GM19467 (cell line): ENCODE measurements around the gene PSKH1.
"Not testable (repeated sequence)": the region's sequence is repeated elsewhere in the genome, so short reads cannot be mapped to it uniquely, and the experiment has no call there.

Experiments
- ATAC-seq: cut with Tn5 transposase; IDR thresholded peaks from one replicate; pipeline ENCODE4 v1.9.1; 2021; ENCODE audit warnings: mild to moderate bottlenecking, moderate library complexity; ENCODE audit not compliant: unreplicated experiment

Gene PSKH1

DNA sequence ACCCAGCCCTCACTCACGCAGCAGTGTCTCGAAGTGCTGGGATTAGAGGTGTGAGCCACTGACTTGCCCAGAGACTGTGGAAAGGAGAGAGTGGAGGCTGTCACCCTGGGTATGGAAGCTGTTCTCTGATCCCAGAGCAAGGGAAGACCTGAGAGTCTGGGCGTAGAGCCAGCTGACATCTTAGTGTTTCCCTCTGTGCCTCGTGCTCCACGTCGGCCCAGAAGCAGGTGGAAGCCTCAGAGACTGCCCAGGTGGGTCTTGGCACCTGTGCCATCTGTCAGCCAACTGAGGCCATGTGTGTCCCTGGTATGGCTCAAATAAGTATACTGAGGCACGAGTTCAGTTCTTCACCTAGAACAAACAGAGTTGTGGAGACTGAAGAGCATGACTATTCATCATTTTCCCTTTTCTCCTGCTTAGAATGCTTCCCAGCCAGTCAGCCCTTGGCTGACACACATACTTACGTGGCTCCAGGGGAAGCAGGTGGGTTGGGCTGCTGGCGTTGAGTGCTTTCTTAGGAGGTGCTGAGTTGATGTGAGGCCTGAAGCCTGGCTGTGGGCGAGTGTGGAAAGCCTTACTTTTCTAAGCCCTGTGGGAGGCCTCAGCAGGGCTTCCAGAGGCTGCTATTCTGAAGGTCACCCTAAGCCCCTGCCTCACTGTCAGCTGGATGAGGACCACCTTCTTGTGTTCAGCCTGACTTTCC lies 30.5 kb downstream of the PSKH1 start:
- no peak for ATAC-seq

GRCh38 chr16:67924140-67924906 lies 31.3 kb downstream of the PSKH1 start:
- ATAC-seq, result no peak

GRCh38 chr16:67926181-67926750 lies 33.2 kb downstream of the PSKH1 start:
- ATAC-seq, result no peak

- ATAC-seq, result no peak
Observed at GRCh38 chr16:67927131-67927941, 34.3 kb downstream of the PSKH1 start.

- ATAC-seq, result no peak
Observed at GRCh38 chr16:67928147-67928546, 35.1 kb downstream of the PSKH1 start.

GRCh38 chr16:67928561-67929364 lies 35.7 kb downstream of the PSKH1 start:
- ATAC-seq, result no peak

GRCh38 chr16:67930191-67930590 lies 37.1 kb downstream of the PSKH1 start:
- ATAC-seq, result no peak

DNA sequence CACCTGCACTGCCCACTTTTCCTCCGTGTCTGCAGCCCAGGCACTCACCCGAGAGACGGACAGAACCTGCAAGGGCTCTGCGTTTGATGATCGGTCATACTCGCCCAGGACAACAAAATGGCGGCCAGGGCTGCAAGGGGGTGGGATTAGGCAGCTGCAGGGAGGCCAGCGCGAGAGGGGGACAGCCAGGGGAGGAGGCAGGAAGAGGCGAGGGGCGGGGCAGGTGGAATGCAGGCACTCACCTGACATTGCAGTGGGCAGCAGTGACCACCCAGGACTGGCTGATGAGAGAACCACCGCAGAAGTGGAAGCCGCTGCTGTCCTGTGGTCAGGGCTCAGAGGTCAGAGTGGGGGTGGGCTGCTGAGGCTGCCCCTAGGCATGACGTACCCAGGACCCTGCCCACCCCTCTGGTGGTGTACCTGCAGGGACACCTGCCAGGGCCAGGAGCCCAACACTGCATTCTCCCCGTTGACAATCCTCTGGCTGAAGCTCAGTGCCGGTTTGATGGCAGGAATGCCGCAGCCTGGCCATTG lies 37.7 kb downstream of the PSKH1 start:
- no peak for ATAC-seq

DNA sequence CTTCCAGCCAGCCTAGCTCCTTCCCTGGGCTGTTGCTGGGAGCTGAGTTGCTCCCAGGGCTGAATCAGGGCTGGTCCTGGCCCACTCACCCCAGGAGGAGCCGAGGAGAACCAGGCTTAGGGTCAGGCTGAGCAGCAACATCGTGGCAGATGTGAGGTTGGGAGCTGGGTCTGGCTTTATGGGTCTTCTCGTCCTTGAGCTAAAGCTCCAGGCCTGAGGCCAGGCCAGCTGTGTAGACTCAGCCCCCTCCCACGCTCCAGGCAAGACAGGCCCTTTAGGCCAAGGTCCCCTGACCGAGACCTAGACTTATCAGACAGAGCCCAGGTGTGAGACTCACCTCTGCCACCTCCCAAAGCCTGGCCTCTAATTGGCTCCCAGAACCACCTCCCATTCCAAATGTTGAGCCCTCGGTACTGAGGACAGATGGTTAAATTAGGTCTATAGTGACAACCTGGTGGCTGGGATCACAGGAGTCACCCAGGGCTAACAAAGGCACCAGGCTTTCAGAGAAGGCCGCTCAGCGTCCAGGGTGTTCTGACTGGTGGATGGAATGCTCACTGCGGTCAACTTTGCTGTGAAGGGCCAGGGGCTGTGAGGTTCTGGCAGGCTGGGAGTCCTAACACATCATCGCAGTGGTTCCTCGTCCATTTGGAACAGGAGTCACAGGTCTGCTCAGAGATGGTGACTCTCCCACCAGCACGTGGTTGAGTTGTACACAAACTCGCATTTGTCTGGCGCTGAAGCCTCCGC lies 38.8 kb downstream of the PSKH1 start, which contains the start of gene CTRL:
CTRL (minus strand) TSS at position 151 of the 750 bp plus-strand sequence; CDS start at position 141, 10 bp downstream.
- no peak for ATAC-seq

- ATAC-seq, result no peak
Observed at GRCh38 chr16:67932462-67932840, 39.4 kb downstream of the PSKH1 start.

DNA sequence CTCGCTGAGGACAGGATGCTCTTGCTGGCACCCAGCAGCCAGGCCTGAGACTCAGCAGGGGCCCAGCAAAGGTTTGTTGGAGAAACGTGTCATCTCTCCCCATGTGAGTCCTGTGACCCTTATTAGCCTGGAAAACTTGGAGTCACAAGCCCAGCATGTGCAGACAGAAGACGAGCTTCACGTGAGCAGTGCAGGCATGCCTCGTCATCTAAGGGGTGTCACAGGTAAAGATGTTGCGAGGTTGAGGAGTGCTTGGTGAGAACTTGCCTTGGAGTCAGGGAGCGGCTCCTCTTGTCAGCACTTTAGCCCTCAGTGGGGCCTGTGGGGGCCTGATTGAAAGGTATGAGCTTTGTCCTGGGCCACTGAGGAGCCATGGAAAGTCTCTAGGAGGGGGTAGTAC lies 40.8 kb downstream of the PSKH1 start:
- no peak for ATAC-seq

GRCh38 chr16:67934306-67935100 lies 41.4 kb downstream of the PSKH1 start:
- no peak for ATAC-seq

DNA sequence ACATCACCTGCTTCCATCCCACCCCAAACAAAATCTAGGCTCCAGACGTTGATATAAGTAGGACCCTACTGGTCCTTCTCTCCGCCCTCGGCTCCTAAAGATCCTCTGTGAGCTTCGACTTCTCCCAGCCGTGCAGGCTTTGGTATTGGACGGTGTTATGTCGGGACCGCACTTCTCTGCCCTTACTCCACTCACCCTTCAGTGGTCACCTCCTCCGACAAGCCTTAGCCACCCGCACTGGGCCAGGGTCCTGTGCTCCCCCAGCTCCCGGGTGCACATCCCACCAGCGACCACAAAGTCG lies 42.0 kb downstream of the PSKH1 start:
- no peak for ATAC-seq

DNA sequence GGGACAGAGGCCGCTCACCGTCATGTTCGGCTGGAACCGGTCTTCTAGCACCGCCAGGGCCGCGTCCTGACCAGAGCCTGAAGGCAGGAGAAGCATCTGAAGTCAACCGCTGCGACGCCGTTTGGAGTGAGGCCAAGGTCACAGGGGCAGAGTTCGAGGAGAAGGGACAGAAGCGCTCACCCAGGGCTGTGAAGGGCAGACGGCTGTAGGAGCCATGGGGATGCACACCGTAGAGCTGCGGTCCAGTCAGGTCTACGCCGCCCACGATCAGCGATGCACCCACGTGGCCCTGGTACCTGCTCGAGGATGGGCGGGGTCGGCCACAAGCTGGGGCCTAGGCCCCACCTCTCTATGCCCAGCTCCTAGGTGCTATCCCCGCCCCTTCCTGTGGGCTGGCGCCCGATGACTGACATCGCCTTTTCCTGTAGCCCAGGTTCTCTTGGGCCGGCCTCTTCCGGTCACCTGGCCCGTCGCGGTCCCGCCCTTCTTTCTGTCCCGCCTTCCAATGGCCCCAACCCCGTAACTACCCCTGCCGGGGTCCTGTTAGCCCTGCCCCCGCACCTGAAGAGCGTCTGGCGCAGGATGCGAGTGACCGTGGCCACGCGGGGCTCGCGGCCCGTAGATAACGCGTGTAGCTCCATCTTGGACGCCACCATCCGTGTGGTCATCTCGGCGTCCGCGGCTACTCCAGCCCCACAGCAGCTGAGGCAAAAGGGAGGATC lies 42.5 kb downstream of the PSKH1 start:
- peak; percentile 86 for ATAC-seq

GRCh38 chr16:67936124-67936879 lies 43.2 kb downstream of the PSKH1 start, which contains the start of gene PSMB10:
Gene PSMB10 (minus strand): TSS chr16:67936850. CDS start chr16:67936749, 101 bp downstream.
- no peak for ATAC-seq

DNA sequence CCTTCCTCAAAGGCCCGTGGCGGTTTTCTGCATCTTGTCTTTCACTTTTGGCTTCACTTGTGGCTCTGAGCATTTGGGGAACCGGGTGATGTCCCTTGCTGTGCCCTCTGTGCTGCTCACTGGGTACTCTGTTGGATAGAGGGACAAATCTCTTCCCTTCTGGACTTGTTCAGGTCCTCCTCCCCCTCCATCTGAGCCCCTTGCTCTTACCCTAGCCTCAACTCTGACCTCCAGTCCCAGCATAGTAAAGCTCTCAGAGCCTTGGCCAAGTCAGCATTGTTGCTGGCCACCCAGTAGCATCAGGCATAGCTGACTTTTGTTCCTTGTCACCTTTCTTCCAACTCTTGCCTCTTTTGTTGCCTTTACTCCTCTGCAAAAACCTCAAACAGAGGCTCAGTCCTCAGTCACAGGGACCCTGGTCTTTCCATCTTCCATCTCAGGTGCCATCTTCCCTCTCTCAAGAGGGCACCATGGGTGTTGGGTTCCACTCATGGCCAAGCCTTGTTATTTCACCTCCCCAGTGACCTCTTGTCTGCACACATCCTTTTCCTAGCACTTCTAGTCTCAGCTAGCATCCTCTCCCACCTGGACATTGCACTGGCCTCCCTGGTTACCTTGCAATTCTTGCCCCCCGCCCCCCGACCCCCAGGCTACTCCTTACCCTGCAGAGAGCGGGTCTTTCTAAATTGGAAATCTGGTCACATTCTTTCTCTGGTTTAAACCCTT lies 44.0 kb downstream of the PSKH1 start:
- peak; percentile 50 for ATAC-seq

DNA sequence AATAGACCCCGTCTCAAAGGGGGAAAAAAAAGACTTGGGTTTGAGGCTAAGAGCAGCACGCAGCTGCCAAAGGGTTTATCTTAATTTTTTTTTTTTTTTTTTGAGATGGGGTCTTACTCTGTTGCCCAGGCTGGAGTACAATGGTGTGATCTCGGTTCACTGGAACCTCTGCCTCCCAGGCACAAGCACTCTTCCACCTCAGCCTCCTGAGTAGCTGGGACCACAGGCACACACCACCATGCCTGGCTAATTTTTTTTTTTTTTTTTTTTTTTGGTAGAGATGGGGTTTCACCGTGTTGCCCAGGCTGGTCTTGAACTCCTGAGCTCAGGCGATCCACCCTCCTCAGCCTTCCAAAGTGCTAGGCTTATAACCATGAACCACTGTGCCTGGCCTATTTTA lies 44.7 kb downstream of the PSKH1 start:
- ATAC-seq, result not testable (repeated sequence)
